NCI-H1694 (cell line): ENCODE data around the gene SKA2.
"Not testable (repeated sequence)": the region's sequence is repeated elsewhere in the genome, so short reads cannot be mapped to it uniquely, and the experiment has no call there.

Source experiments
- DNase-seq: peaks from one replicate; lab custom pipeline; 2025; lab: John Stamatoyannopoulos, UW

SKA2 gene

GRCh38 chr17:59097876-59098275, 57.1 kb downstream of the SKA2 start:
- DNase-seq = no peak

GRCh38 chr17:59094861-59095530, 60.0 kb downstream of the SKA2 start:
- DNase-seq = no peak

GRCh38 chr17:59093702-59094231, 61.2 kb downstream of the SKA2 start:
- DNase-seq = no peak

GRCh38 chr17:59093145-59093701, 61.8 kb downstream of the SKA2 start:
- no peak for DNase-seq

- DNase-seq = not testable (repeated sequence)
Observed at GRCh38 chr17:59090593-59090992, 64.4 kb downstream of the SKA2 start.

- DNase-seq = no peak
Observed at GRCh38 chr17:59084154-59084553, 70.8 kb downstream of the SKA2 start.

GRCh38 chr17:59074494-59074893, 80.5 kb downstream of the SKA2 start:
- no peak for DNase-seq

- DNase-seq = no peak
Observed at GRCh38 chr17:59073972-59074371, 81.0 kb downstream of the SKA2 start.

- DNase-seq = no peak
Observed at GRCh38 chr17:59069856-59070255, 85.1 kb downstream of the SKA2 start.

GRCh38 chr17:59067756-59068155, 87.2 kb downstream of the SKA2 start:
- no peak for DNase-seq

- no peak for DNase-seq
Observed at GRCh38 chr17:59067340-59067739, 87.6 kb downstream of the SKA2 start.

GRCh38 chr17:59062509-59062908, 92.5 kb downstream of the SKA2 start:
- no peak for DNase-seq
